Epithelial cell of proximal tubule (primary cell): Measurements from ENCODE around the gene DDX28. TPM values are rescaled to one million over a fixed set of nuclear protein-coding genes. Genes with fewer than 3 reads are reported as not detected.

Source experiments
- DNase-seq: peaks from one replicate; pipeline ENCODE4 v3.0.0-alpha.2; 2011; ENCODE audit warnings: low read depth
- H3K4me3 ChIP-seq: 2 replicates; pipeline ENCODE4 v1.5.1; 2011; ENCODE audit warnings: low read depth, mild to moderate bottlenecking, low read length
- CTCF ChIP-seq: conservative IDR thresholded peaks from 2 replicates; pipeline ENCODE4 v1.5.1; 2012; ENCODE audit warnings: low read depth, mild to moderate bottlenecking, low read length
- total RNA-seq: library from RNA; depleted of rRNA; stranded (reverse); fragments of >200 nt; gene quantifications from 2 replicates; pipeline ENCODE4 v1.2.3, GENCODE V29; 2015

The DDX28 gene
- total RNA-seq, 1 donor from 2014 or later = 5.3 TPM

GRCh38 chr16:67993207-67994039 is 29.6 kb downstream of the DDX28 start:
- H3K4me3 ChIP-seq = peak overlapping the region; percentile 49
- peak; percentile 78 for TF ChIP-seq CTCF
- no peak for DNase-seq

- no peak for TF ChIP-seq CTCF
- no peak overlapping the region for H3K4me3 ChIP-seq
- no peak for DNase-seq
Measured at GRCh38 chr16:67992661-67993206, 30.3 kb downstream of the DDX28 start.

GRCh38 chr16:67990018-67990386 is 33.0 kb downstream of the DDX28 start:
- H3K4me3 ChIP-seq = no peak overlapping the region
- no peak for DNase-seq
- no peak for TF ChIP-seq CTCF

GRCh38 chr16:67989322-67990017 is 33.6 kb downstream of the DDX28 start:
- no peak for TF ChIP-seq CTCF
- no peak for DNase-seq
- H3K4me3 ChIP-seq = no peak overlapping the region

- TF ChIP-seq CTCF = no peak
- no peak overlapping the region for H3K4me3 ChIP-seq
- DNase-seq = no peak
Measured at GRCh38 chr16:67988675-67989074, 34.4 kb downstream of the DDX28 start.

GRCh38 chr16:67987460-67988160 is 35.4 kb downstream of the DDX28 start:
- TF ChIP-seq CTCF = no peak
- DNase-seq = no peak

More at GRCh38 chr16:67987460-67988160, 35.4 kb downstream of the DDX28 start:
- no peak overlapping the region for H3K4me3 ChIP-seq
